Renal cortex interstitium (tissue), 15 donors: ENCODE measurements around the gene ENOX1. TPM values are rescaled to one million over a fixed set of nuclear protein-coding genes. Genes with fewer than 3 reads are reported as not detected.
A peak's percentile ranks its signal among the peaks of the same experiment; 100 is the strongest.
"Not testable (repeated sequence)": the region's sequence is repeated elsewhere in the genome, so short reads cannot be mapped to it uniquely, and the experiment has no call there.

Experiments used
- DNase-seq, 11 donors: peaks; one replicate each; pipeline ENCODE4 v3.0.0-alpha.2; 2013; ENCODE audit warnings: low read depth in 9 of 11, low spot score in 4 of 11; ENCODE audit errors: extremely low read depth in 1 of 11
- long read RNA-seq, 16 experiments: transcript quantifications; one replicate each; lab custom pipeline, GENCODE V29; 2026
- polyA plus RNA-seq, 3 donors: library from polyadenylated mRNA; unstranded; fragments of 120-200 nt; gene quantifications; one replicate each; pipeline ENCODE4 v1.2.1, GENCODE V29; 2013; ENCODE audit not compliant: insufficient read length in 3 of 3

ENOX1 gene
- 10 to 100 TPM in 1 of 3 donors, 1 to 10 TPM in 2; 8.4 to 11.1 (median 9.7) TPM for polyA plus RNA-seq
- long read RNA-seq, donor 1: 0 reads
- long read RNA-seq, donor 2: 0 reads
- long read RNA-seq, donor 3: 0 reads
- long read RNA-seq, donor 4: 0 reads
- long read RNA-seq, donor 5: 0 reads
- long read RNA-seq, donor 6: 0 reads
- long read RNA-seq, donor 7: 0 reads
- long read RNA-seq, donor 8: 0 reads
- long read RNA-seq, donor 9: 0 reads
- long read RNA-seq, donor 10: 0 reads
- long read RNA-seq, donor 11: 0 reads
- long read RNA-seq, donor 12: 0 reads
- long read RNA-seq, donor 13: 0 reads
- long read RNA-seq, donor 14: 0 reads
- long read RNA-seq, donor 15: 0 reads
- long read RNA-seq, donor 16: 0 reads

- DNase-seq: peak in 10 of 11 donors; percentile 54 to 82 (median 74)
Observed at GRCh38 chr13:43786766-43787517, at the start of gene ENOX1. ENOX1 (minus strand) TSS chr13:43786972.

- DNase-seq: no peak
Observed at GRCh38 chr13:43835701-43836100, 48.9 kb upstream of the ENOX1 start.

- no peak for DNase-seq
Observed at GRCh38 chr13:43831088-43831487, 44.3 kb upstream of the ENOX1 start.

GRCh38 chr13:43830497-43830881 is 43.7 kb upstream of the ENOX1 start:
- no peak for DNase-seq

GRCh38 chr13:43824656-43825055 is 37.9 kb upstream of the ENOX1 start:
- DNase-seq: not testable (repeated sequence)

GRCh38 chr13:43822969-43823368 is 36.2 kb upstream of the ENOX1 start:
- no peak for DNase-seq

- no peak for DNase-seq
Observed at GRCh38 chr13:43816401-43816889, 29.7 kb upstream of the ENOX1 start.

- no peak for DNase-seq
Observed at GRCh38 chr13:43815204-43815603, 28.4 kb upstream of the ENOX1 start.

GRCh38 chr13:43808676-43809075 is 21.9 kb upstream of the ENOX1 start:
- DNase-seq: no peak

- DNase-seq: no peak
Observed at GRCh38 chr13:43805681-43806128, 18.9 kb upstream of the ENOX1 start.

GRCh38 chr13:43805071-43805468 is 18.3 kb upstream of the ENOX1 start:
- DNase-seq: no peak

- DNase-seq: peak in 8 of 11 donors; percentile 46 to 72 (median 62)
Observed at GRCh38 chr13:43804461-43805070, 17.8 kb upstream of the ENOX1 start.

GRCh38 chr13:43802511-43802910 is 15.7 kb upstream of the ENOX1 start:
- DNase-seq: no peak

- DNase-seq: no peak
Observed at GRCh38 chr13:43800828-43801227, 14.1 kb upstream of the ENOX1 start.

- DNase-seq: no peak
Observed at GRCh38 chr13:43799191-43799590, 12.4 kb upstream of the ENOX1 start.

- DNase-seq: no peak
Observed at GRCh38 chr13:43797869-43798268, 11.1 kb upstream of the ENOX1 start.

- no peak for DNase-seq
Observed at GRCh38 chr13:43797159-43797558, 10.4 kb upstream of the ENOX1 start.

- DNase-seq: no peak
Observed at GRCh38 chr13:43794416-43794815, 7.6 kb upstream of the ENOX1 start.

- no peak for DNase-seq
Observed at GRCh38 chr13:43792076-43792881, 5.5 kb upstream of the ENOX1 start.
